ENCODE results near the gene NPM3. TPM values are rescaled to one million over a fixed set of nuclear protein-coding genes. Genes with fewer than 3 reads are reported as not detected.

NPM3 gene
- total RNA-seq, 1 donor from 2014 or later: 93.1 TPM

- Histone ChIP-seq H3K79me2 (ENCODE audit: low read depth) (no peaks in the 10 kb centered on the region), H3K27me3 (no peaks in the 10 kb centered on the region)
- no peak for DNase-seq (ENCODE audit: low spot score)
Measured at GRCh38 chr10:101762736-101763135, 20.5 kb downstream of the NPM3 start.

DNA sequence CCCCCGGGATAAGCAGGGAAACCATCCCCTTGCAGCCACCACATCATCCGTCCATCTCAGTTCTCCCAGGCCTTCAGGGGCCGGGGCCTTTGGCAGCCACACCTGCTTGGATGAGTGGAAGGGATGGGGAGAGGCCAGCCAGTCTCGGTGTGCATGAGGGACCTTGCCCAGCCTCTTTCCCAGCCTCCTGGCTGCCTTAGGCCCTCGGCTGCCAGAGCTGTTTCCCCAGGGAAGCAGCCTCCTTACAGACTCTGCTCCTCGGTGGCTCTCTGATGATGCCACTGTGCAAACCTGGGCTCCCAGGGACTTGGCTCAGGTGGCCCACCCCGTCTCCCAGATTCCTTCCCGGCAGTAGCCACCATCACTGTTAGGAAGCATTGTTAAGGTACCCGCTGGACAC is 22.0 kb downstream of the NPM3 start:
- Mint-ChIP-seq H3K36me3 (no peaks in the 10 kb centered on the region), H3K4me1 (peaks cover 13% of the 10 kb centered on the region), H3K4me3 (no peak overlapping the region), H3K27ac (no peak overlapping the region), H3K27me3 (ENCODE audit: insufficient read depth, low read depth) (peaks cover 13% of the 10 kb centered on the region), H3K9me3 (no peaks in the 10 kb centered on the region)
- Histone ChIP-seq H3K36me3 (no peaks in the 10 kb centered on the region), H3K9me3 (ENCODE audit: low read depth) (no peaks in the 10 kb centered on the region), H3K27ac (no peak overlapping the region), H3K4me3 (no peak overlapping the region), H3K79me2 (ENCODE audit: low read depth) (no peaks in the 10 kb centered on the region), H3K27me3 (no peaks in the 10 kb centered on the region), H3F3A (ENCODE audit: low read depth) (peaks cover 20% of the 10 kb centered on the region), H3K4me2 (no peak overlapping the region), H2AFZ (replicated peaks) (no peak overlapping the region), H4K20me1 (ENCODE audit: low read depth) (no peaks in the 10 kb centered on the region), H3K4me1 (peaks cover 27% of the 10 kb centered on the region), H3K9ac (no peak overlapping the region)
- DNase-seq (ENCODE audit: low spot score): no peak
- TF ChIP-seq EZH2 (IDR thresholded peaks at IDR 0.05): no peak
- TF ChIP-seq EZH2phosphoT487 (IDR thresholded peaks at IDR 0.05): no peak
- no peak for TF ChIP-seq CTCF (IDR thresholded peaks at IDR 0.05)

More at GRCh38 chr10:101762736-101763135, 20.5 kb downstream of the NPM3 start:
- peaks cover 22% of the 10 kb centered on the region for H3F3A ChIP-seq (ENCODE audit: low read depth)
- no peak overlapping the region for H2AFZ ChIP-seq (replicated peaks)
- no peaks in the 10 kb centered on the region for H3K36me3 ChIP-seq
- Mint-ChIP-seq H3K27ac (no peak overlapping the region), H3K4me3 (no peak overlapping the region), H3K27me3 (ENCODE audit: insufficient read depth, low read depth) (peaks cover 18% of the 10 kb centered on the region), H3K9me3 (no peaks in the 10 kb centered on the region), H3K36me3 (no peaks in the 10 kb centered on the region), H3K4me1 (peaks cover 25% of the 10 kb centered on the region)
- no peak for TF ChIP-seq EZH2 (IDR thresholded peaks at IDR 0.05)
- no peak for TF ChIP-seq CTCF (IDR thresholded peaks at IDR 0.05)
- no peak for TF ChIP-seq EZH2phosphoT487 (IDR thresholded peaks at IDR 0.05)
- no peak overlapping the region for H3K4me2 ChIP-seq
- no peaks in the 10 kb centered on the region for H4K20me1 ChIP-seq (ENCODE audit: low read depth)
- peaks cover 28% of the 10 kb centered on the region for H3K4me1 ChIP-seq
- no peak overlapping the region for H3K9ac ChIP-seq
- no peaks in the 10 kb centered on the region for H3K9me3 ChIP-seq (ENCODE audit: low read depth)
- no peak overlapping the region for H3K27ac ChIP-seq
- H3K4me3 ChIP-seq: no peak overlapping the region

- no peak for DNase-seq (ENCODE audit: low spot score)
- peaks cover 13% of the 10 kb centered on the region for H3K4me1 Mint-ChIP-seq
- Histone ChIP-seq H3K4me3 (no peak overlapping the region), H2AFZ (replicated peaks) (no peak overlapping the region), H3K9ac (no peak overlapping the region), H3K4me1 (peaks cover 27% of the 10 kb centered on the region), H3K9me3 (ENCODE audit: low read depth) (no peaks in the 10 kb centered on the region), H3K4me2 (no peak overlapping the region), H3F3A (ENCODE audit: low read depth) (peaks cover 20% of the 10 kb centered on the region), H3K36me3 (no peaks in the 10 kb centered on the region), H3K27ac (no peak overlapping the region), H3K79me2 (ENCODE audit: low read depth) (no peaks in the 10 kb centered on the region), H4K20me1 (ENCODE audit: low read depth) (no peaks in the 10 kb centered on the region), H3K27me3 (no peaks in the 10 kb centered on the region)
- H3K27me3 Mint-ChIP-seq (ENCODE audit: insufficient read depth, low read depth): peaks cover 15% of the 10 kb centered on the region
- no peak overlapping the region for H3K4me3 Mint-ChIP-seq
- H3K36me3 Mint-ChIP-seq: no peaks in the 10 kb centered on the region
- H3K9me3 Mint-ChIP-seq: no peaks in the 10 kb centered on the region
- no peak overlapping the region for H3K27ac Mint-ChIP-seq
- TF ChIP-seq CTCF (IDR thresholded peaks at IDR 0.05): no peak
- TF ChIP-seq EZH2 (IDR thresholded peaks at IDR 0.05): no peak
- no peak for TF ChIP-seq EZH2phosphoT487 (IDR thresholded peaks at IDR 0.05)
Measured at GRCh38 chr10:101760510-101760909, 22.7 kb downstream of the NPM3 start.
